CD4-positive, alpha-beta T cell treated with Interleukin-6 for 4 hours (primary cell): ENCODE results near the gene ACVR1C.

ENCODE experiments used
- DNase-seq: peaks from one replicate; pipeline ENCODE4 v3.0.0-alpha.2; 2020; ENCODE audit warnings: mixed read lengths

Gene ACVR1C

GRCh38 chr2:157492189-157492773 is 136.4 kb downstream of the ACVR1C start:
- DNase-seq = peak; percentile 84

- no peak for DNase-seq
Measured at GRCh38 chr2:157489983-157490382, 138.7 kb downstream of the ACVR1C start.

GRCh38 chr2:157488877-157489276 is 139.8 kb downstream of the ACVR1C start:
- no peak for DNase-seq

GRCh38 chr2:157487747-157488146 is 140.9 kb downstream of the ACVR1C start:
- DNase-seq = no peak

GRCh38 chr2:157487271-157487610 is 141.4 kb downstream of the ACVR1C start:
- DNase-seq = no peak

- DNase-seq = no peak
Measured at GRCh38 chr2:157486596-157487270, 141.9 kb downstream of the ACVR1C start.

GRCh38 chr2:157480182-157480961 is 148.3 kb downstream of the ACVR1C start:
- no peak for DNase-seq

- DNase-seq = no peak
Measured at GRCh38 chr2:157479081-157480027, 149.3 kb downstream of the ACVR1C start.

GRCh38 chr2:157477919-157478318 is 150.7 kb downstream of the ACVR1C start:
- DNase-seq = no peak

GRCh38 chr2:157476953-157477709 is 151.5 kb downstream of the ACVR1C start:
- DNase-seq = peak; percentile 21
